Measurements from ENCODE around the gene KRT76.
"Not testable (repeated sequence)": the region's sequence is repeated elsewhere in the genome, so short reads cannot be mapped to it uniquely, and the experiment has no call there.

The KRT76 gene

GRCh38 chr12:52796839-52797528 lies 19.8 kb upstream of the KRT76 start:
- no peak for DNase-seq (ENCODE audit: low read depth)

- no peak for DNase-seq (ENCODE audit: low read depth)
Observed at GRCh38 chr12:52796429-52796794, 19.3 kb upstream of the KRT76 start.

DNA sequence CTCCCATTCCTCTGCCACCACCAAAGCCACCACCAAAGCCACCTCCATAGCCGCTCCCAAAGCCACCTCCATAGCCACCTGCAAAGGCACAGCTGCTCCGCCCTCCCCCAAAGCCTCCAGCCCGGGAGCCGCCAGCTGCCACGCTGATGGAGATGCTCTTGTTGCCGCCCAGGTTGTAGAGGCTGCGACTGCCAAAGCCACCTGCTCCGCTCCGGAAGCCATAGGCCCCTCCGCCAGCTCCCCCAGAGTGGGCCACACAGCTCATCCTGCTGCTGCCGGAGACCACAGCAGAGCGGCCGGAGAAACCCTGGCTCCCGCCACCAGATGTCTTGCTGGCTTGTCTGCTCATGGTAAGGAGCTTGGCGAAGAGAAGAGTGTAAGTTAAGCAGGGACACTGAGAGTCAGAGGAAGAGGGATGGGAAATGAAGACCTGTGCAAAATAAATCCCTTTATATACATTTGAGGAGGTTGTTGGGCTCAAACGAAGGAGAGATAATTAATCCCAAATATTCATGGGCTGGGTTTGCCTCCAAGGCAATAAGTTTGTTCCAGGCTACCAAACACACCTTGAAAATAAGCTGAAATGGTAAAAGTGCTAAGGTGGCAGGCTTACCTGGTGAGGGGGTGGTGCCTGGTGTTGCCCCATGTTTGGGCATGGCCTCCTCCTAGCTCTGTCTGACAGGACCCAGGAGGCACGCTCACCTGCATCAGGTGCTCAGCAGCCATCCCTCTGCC lies 18.7 kb upstream of the KRT76 start, which contains the start of gene KRT3:
TSS of gene KRT3 (minus strand) at position 424 of the 735 bp plus-strand sequence. CDS start at position 349, 75 bp downstream.
- no peak for DNase-seq (ENCODE audit: low read depth)

GRCh38 chr12:52795332-52795674 lies 18.2 kb upstream of the KRT76 start:
- not testable (repeated sequence) for DNase-seq (ENCODE audit: low read depth)

DNA sequence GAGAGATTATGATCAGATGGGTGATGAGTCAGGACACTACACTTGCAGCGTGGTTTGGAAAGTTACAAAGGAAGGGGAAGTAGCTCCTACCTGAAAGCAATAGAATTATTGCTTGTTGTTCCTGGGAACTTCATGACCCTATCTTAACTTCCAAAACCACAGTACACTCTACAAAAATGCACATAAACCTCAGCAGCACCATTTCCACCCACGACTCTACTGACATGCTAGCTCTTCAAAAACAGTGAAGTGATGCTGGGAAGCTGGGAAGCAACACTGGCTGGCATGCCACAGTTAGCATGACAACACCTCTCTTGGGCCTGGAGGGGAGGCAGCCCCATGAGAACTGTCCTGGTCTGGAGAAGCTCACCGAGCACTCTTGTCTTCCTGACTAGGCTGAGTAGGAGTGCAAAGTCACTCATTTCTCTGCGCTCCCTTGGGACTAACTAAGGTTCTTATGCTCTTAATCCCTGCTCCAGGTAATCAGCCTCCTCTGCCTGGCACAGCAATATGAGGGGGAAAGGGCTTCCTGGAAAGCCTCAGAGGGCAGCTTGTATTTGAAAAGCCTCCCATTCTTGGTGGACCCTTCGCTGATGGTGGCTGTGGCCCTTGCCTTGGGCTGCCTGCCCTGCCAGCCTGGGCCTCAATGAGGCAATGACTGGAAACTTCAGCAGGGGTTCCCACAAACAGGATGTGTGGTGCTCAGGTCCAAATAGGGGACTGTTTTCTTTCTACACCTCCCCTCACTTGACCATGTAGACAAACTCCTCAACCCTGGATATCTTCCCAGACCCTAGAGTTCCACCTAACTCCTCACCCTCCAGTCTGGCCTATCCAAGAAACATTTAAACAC lies 17.6 kb upstream of the KRT76 start:
- no peak for DNase-seq (ENCODE audit: low read depth)

- no peak for DNase-seq (ENCODE audit: low read depth)
Observed at GRCh38 chr12:52792185-52793029, 15.3 kb upstream of the KRT76 start.

GRCh38 chr12:52791271-52792184 lies 14.4 kb upstream of the KRT76 start:
- DNase-seq (ENCODE audit: low read depth), result no peak

DNA sequence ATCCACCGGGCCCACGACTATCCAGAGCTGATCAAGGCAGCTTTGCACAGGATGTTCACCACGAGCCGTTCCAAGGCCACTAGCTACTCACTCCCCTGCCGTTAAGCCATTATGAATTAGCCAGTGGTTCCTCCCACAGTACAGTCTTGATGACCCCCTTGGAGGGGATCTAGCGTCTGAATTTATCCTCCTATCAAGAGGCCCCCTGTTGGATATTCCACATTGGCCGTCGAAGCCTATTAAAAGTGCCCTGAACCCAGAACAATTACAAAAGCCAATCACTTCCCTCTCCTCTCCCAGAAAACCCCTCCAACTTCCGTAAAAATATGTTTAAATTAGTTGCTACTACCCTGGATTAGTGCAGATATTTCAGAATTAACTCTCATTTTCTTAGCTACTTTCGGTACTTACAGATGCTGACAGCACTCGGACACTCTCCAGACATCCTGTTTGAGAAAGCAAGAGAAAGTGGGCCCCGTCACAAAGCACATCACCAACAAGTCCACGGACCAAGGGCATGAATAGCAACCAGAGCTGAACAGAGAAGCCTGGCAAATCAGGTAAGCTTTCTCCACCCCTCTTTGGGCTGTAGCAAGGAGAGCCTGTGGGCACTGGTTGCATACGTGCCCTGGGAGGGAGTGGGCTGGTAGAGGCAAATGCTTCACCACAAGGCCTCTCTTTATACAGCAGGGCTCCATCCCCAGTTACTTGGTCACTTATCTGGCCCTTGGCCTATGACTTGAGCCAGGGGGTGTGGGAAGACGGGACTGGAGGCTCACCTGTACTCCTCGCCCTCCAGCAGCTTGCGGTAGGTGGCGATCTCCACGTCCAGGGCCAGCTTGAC lies 13.5 kb upstream of the KRT76 start:
- no peak for DNase-seq (ENCODE audit: low read depth)

DNA sequence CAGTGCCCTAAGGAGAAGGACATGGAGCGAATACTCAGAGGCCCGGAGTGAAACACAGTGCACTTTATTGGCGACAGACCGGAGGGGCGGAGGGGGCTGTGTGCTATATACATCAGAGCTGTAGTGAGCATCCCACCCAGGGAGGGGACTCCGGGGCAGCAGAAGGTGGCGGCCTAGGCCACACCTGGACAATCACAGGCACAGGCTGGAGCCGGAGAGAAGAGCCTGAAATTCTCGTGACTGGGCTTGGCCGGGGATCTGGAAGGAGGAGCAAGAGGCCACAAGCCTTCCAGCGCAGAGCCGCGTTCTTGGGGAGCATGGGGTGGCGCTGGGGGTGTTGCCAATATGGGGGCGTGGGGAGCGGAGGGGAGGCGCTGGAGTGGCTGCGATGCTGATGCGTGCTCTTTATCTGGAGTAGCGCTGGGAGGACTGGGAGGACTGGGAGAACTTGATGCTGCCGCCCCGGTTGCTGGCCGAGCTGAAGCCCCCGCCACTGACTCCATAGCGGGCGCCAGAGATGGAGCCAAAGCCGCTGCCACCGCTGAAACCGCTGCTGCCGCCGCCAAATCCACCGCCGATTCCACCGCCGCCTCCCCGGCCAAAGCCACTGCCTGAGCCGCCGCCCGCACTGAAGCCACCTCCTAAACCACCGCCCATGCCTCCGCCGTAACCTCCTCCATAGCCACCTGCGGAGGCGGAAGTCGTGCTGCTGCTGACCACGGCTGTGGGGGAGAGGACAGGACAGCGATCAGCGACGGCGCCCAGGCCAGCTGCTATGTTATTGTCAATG lies 12.7 kb upstream of the KRT76 start:
- DNase-seq (ENCODE audit: low read depth), result no peak

DNA sequence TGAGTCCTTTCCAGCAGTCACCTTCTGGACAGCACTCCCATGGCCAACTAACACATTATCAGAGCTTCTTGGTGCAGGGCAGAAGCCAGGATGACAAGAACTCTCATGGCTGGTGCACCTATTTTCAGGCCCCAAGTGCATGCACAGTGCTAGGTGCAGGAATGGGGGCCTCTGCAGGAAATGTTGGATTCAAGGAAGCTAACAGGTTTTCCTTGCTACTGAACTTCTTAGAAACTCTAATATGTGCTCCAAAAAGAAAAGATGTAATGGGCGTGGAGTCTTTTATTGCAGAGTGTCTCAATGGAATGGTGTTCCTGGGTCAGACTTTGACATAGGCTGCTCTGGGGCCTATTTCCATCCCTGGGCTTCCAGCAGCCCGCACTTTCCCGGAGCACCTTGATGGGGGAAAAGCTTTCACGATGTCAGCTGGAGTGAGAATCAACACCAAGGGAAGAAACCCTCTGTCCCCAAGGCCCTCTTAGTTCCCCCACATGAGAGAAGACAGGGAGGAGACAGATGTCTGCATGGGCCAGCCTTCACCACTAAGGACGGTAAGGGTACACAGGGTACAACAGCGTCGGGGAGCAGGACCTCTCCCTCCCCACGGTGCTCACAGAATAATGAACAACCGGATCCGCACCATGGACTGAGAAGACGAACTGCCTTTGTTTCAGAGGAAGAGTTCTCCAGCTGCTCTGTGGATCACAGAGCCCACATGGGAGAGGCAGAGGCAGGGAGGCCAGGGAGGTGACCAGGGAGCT lies 11.9 kb upstream of the KRT76 start:
- DNase-seq (ENCODE audit: low read depth), result no peak

DNA sequence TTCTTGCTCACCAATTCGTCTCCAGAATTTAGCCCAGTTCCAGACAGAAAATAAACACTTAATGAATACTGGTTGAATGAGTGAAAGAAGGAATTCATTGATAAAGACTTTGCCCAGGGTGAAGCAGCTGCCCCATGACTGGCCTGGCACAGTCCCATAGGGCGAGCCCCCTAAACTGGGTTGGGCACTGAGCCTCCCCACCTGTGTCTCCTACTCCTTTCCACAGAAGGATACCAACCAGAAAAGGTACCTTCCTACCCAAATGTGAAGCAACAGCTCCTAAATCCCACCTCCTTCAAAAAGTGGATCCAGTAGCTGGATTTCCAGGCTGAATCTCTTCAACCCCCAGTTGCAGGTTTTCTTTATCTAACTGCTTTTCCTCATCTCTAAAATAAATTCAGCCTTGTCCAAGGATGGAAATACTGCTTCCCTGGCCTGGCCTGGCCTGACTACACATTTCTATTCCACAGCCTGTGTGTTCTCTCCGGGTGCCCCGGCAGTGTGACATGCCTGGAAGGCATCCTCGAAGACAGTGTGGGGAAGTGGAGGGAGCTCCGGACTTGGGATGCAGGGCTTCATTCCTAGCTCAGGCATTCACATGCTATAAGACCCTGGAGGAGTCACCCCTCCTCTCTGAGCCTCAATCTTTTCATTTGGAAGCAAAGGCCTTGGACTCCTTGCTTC lies 11.2 kb upstream of the KRT76 start:
- DNase-seq (ENCODE audit: low read depth), result no peak

DNA sequence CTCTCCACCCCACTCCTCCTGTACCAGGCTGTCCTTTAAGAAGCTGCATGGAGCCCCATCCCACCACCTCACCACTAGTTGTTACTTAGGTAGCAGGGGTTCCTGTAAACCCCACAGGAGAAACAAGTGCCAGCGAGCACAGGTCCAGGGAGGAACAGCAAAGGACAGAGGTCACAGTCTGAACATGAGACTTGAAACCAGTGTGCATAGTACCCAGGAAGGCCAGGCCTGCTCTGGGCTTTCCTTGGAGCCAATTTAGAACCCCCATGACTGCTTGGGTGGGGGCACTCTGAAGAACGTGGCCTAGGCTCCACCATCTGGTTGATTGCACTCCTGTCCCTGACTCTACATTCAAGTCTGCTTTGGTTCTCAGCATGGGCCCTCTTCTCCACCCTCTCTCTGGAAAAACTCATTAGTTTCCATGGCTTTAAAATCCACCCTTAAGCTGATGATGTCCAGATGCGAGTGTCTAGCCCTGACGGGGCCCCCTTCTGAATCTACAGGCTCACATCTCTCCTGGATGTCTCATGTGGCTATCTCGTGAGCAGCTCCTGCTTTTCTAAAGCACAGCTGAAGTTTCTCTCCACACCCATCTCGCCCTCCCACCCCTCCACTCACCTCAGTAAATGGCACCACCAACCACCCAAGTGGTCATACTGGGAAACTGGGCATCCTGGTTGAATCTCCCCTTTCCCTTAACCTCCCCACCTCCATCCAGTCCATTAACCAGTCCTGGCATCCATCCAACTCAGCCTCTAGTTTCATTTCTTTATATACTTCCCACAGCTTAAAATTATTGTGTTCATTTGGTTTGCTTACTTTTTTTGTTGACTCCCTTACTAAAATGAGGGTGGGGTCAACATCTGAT lies 10.4 kb upstream of the KRT76 start:
- no peak for DNase-seq (ENCODE audit: low read depth)

- no peak for DNase-seq (ENCODE audit: low read depth)
Observed at GRCh38 chr12:52784909-52785308, 7.8 kb upstream of the KRT76 start.

- DNase-seq (ENCODE audit: low read depth), result no peak
Observed at GRCh38 chr12:52783563-52784316, 6.6 kb upstream of the KRT76 start.

GRCh38 chr12:52782502-52782901 lies 5.4 kb upstream of the KRT76 start:
- DNase-seq (ENCODE audit: low read depth), result no peak

All from fibroblast of gingiva (primary cell).